ENCODE measurements around the gene RDH13.

DNA sequence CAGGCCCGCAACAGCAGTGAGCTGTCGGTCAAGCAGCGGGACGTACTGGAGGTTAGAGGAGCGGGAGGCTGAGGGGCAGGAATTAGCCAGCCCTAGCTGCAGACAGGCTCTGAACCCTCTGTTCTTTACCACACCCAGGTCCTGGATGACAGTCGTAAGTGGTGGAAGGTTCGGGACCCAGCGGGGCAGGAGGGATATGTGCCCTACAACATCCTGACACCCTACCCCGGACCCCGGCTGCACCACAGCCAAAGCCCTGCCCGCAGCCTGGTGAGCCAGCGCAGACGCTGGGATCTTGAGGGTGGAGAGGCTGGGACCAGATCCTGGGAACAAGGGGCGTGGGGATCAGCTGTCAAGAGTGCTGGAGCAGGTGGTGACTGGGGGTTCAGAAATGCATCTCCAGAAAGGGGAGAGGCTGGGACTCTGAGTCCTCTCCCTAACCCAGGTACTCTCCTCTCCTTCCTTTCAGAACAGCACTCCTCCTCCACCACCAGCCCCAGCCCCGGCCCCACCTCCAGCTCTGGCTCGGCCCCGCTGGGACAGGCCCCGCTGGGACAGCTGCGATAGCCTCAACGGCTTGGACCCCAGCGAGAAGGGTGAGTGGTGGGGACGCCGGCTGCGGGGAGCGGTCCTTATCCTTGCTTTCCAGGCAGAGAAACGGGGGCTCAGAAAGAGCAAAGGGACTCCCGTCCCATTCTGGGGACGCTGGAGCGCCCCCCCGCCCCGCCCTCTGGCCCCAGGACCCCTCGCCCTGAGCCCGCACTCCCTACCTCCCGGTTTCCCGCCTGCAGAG is 23.2 kb upstream of the RDH13 start:
- no peak for TF ChIP-seq CTCF (conservative IDR thresholded peaks at IDR 0.05; ENCODE audit: low read length)
- TF ChIP-seq EZH2phosphoT487 (IDR thresholded peaks at IDR 0.05; ENCODE audit: borderline replicate concordance) = no peak
